ENCODE measurements around the gene ARL5C. TPM values are rescaled to one million over a fixed set of nuclear protein-coding genes. Genes with fewer than 3 reads are reported as not detected.

ARL5C gene
- total RNA-seq, 1 donor from 2014 or later, result not detected

GRCh38 chr17:39191750-39192510 is 26.0 kb upstream of the ARL5C start:
- no peak overlapping the region for H3K4me2 ChIP-seq (ENCODE audit: low read length)
- peaks cover 41% of the 10 kb centered on the region for H3K79me2 ChIP-seq (ENCODE audit: insufficient read depth, low read length)
- no peak overlapping the region for H3K4me3 ChIP-seq (ENCODE audit: insufficient read depth, low read depth, low read length)
- peaks cover 45% of the 10 kb centered on the region for H4K20me1 ChIP-seq (ENCODE audit: insufficient read depth, low read length)
- Mint-ChIP-seq H3K27me3 (ENCODE audit: low read depth, unreplicated experiment) (peaks cover 3% of the 10 kb centered on the region), H3K9me3 (ENCODE audit: unreplicated experiment) (no peaks in the 10 kb centered on the region), H3K27ac (ENCODE audit: unreplicated experiment) (no peak overlapping the region), H3K4me3 (ENCODE audit: unreplicated experiment) (no peak overlapping the region), H3K4me1 (ENCODE audit: low read depth, unreplicated experiment) (peaks cover 13% of the 10 kb centered on the region), H3K36me3 (ENCODE audit: low read depth, unreplicated experiment) (peaks cover 20% of the 10 kb centered on the region)
- FAIRE-seq (no peak), DNase-seq (ENCODE audit: low read depth) (no peak)
- peaks cover 20% of the 10 kb centered on the region for H3K4me1 ChIP-seq (ENCODE audit: insufficient read depth, low read length)
- H3K27ac ChIP-seq (ENCODE audit: low read depth, low read length), result no peak overlapping the region
- H3K9me3 ChIP-seq (ENCODE audit: insufficient read depth, low read depth, low read length), result no peaks in the 10 kb centered on the region
- TF ChIP-seq EZH2 (IDR thresholded peaks at IDR 0.05; ENCODE audit: insufficient read depth, low read length), result no peak
- TF ChIP-seq CTCF (IDR thresholded peaks at IDR 0.05; ENCODE audit: insufficient read depth, low read depth, low read length), result no peak
- no peak overlapping the region for H2AFZ ChIP-seq (ENCODE audit: low read depth, low read length)
- H3K36me3 ChIP-seq (ENCODE audit: insufficient read depth, low read length), result peaks cover 17% of the 10 kb centered on the region
- H3K27me3 ChIP-seq (ENCODE audit: insufficient read depth, low read length), result no peaks in the 10 kb centered on the region
- H3K9ac ChIP-seq (ENCODE audit: low read length), result no peak overlapping the region

GRCh38 chr17:39187152-39187830 is 21.3 kb upstream of the ARL5C start:
- H3K9me3 Mint-ChIP-seq (ENCODE audit: unreplicated experiment), result peaks cover 4% of the 10 kb centered on the region
- Histone ChIP-seq H2AFZ (ENCODE audit: low read depth, low read length) (no peak overlapping the region), H3K36me3 (ENCODE audit: insufficient read depth, low read length) (peaks cover 24% of the 10 kb centered on the region), H3K79me2 (ENCODE audit: insufficient read depth, low read length) (no peaks in the 10 kb centered on the region), H3K27me3 (ENCODE audit: insufficient read depth, low read length) (no peaks in the 10 kb centered on the region), H3K4me3 (ENCODE audit: insufficient read depth, low read depth, low read length) (no peak overlapping the region), H3K9me3 (ENCODE audit: insufficient read depth, low read depth, low read length) (no peaks in the 10 kb centered on the region), H3K9ac (ENCODE audit: low read length) (no peak overlapping the region), H4K20me1 (ENCODE audit: insufficient read depth, low read length) (peaks cover 26% of the 10 kb centered on the region), H3K4me1 (ENCODE audit: insufficient read depth, low read length) (no peaks in the 10 kb centered on the region), H3K4me2 (ENCODE audit: low read length) (no peak overlapping the region), H3K27ac (ENCODE audit: low read depth, low read length) (no peak overlapping the region)
- H3K27ac Mint-ChIP-seq (ENCODE audit: unreplicated experiment), result no peak overlapping the region
- TF ChIP-seq EZH2 (IDR thresholded peaks at IDR 0.05; ENCODE audit: insufficient read depth, low read length) (no peak), CTCF (IDR thresholded peaks at IDR 0.05; ENCODE audit: insufficient read depth, low read depth, low read length) (no peak)
- no peak for FAIRE-seq
- peaks cover 1% of the 10 kb centered on the region for H3K4me1 Mint-ChIP-seq (ENCODE audit: low read depth, unreplicated experiment)
- DNase-seq (ENCODE audit: low read depth), result no peak
- H3K4me3 Mint-ChIP-seq (ENCODE audit: unreplicated experiment), result no peak overlapping the region
- peaks cover 2% of the 10 kb centered on the region for H3K27me3 Mint-ChIP-seq (ENCODE audit: low read depth, unreplicated experiment)
- peaks cover 34% of the 10 kb centered on the region for H3K36me3 Mint-ChIP-seq (ENCODE audit: low read depth, unreplicated experiment)
